A673 (cell line): Measurements from ENCODE around the gene HELZ2. TPM values are rescaled to one million over a fixed set of nuclear protein-coding genes. Genes with fewer than 3 reads are reported as not detected.

ENCODE experiments used
- BruUV-seq: library from RNA; stranded (reverse); fragments of 400-500 nt; replicated peaks from 2 replicates; lab custom pipeline; 2021; lab: Mats Ljungman, UMichigan
- CTCF ChIA-PET: fragments of 300-600 bp; sonication (Branson Sonifier 250); formaldehyde crosslinking; loops from one replicate; lab custom pipeline; 2022; ENCODE audit warnings: antibody characterized with exemption; lab: Charles Lee
- POLR2A ChIA-PET: fragments of 300-600 bp; sonication (Branson Sonifier 250); formaldehyde crosslinking; loops from one replicate; lab custom pipeline; 2022; ENCODE audit warnings: antibody characterized with exemption; ENCODE audit not compliant: low non-redundant PET; lab: Charles Lee
- DNase-seq: peaks from one replicate; pipeline ENCODE4 v3.0.0-alpha.2; 2015; ENCODE audit warnings: low spot score
- H3K27ac ChIP-seq: fragments of 200-600 bp; sonication (generic); 2 replicates; pipeline ENCODE4 v1.5.1; 2016; ENCODE audit warnings: mixed run types, low read depth, mild to moderate bottlenecking, mixed read lengths, antibody characterized with exemption, low read length; ENCODE audit not compliant: poor library complexity, severe bottlenecking
- H3K27me3 ChIP-seq: fragments of 200-600 bp; sonication (generic); replicated peaks from 2 replicates; pipeline ENCODE4 v1.6.1; 2017; ENCODE audit warnings: mixed run types, low read depth, mild to moderate bottlenecking, mixed read lengths, antibody characterized with exemption, low read length; ENCODE audit not compliant: insufficient read depth, poor library complexity
- H3K36me3 ChIP-seq: fragments of 200-600 bp; sonication (generic); 2 replicates; pipeline ENCODE4 v1.6.1; 2016; ENCODE audit warnings: mixed run types, mild to moderate bottlenecking, mixed read lengths, antibody characterized with exemption, low read length; ENCODE audit not compliant: insufficient read depth, poor library complexity, severe bottlenecking
- H3K4me1 ChIP-seq: fragments of 200-600 bp; sonication (generic); 2 replicates; pipeline ENCODE4 v1.6.1; 2017; ENCODE audit warnings: mixed run types, mild to moderate bottlenecking, mixed read lengths, antibody characterized with exemption, low read length; ENCODE audit not compliant: insufficient read depth, poor library complexity, severe bottlenecking
- H3K4me3 ChIP-seq: fragments of 200-600 bp; sonication (generic); 2 replicates; pipeline ENCODE4 v1.5.1; 2016; ENCODE audit warnings: low read depth, mixed run types, mild to moderate bottlenecking, mixed read lengths, low read length; ENCODE audit not compliant: poor library complexity, severe bottlenecking
- H3K9me3 ChIP-seq: fragments of 200-600 bp; sonication (generic); 2 replicates; pipeline ENCODE4 v1.6.1; 2016; ENCODE audit warnings: mixed run types, low read depth, mild to moderate bottlenecking, mixed read lengths, antibody characterized with exemption, low read length; ENCODE audit not compliant: poor library complexity, severe bottlenecking
- EZH2 ChIP-seq: fragments of 200-600 bp; sonication (generic); IDR thresholded peaks from 2 replicates; pipeline ENCODE4 v1.6.1; 2017; ENCODE audit warnings: borderline replicate concordance, low read depth, mild to moderate bottlenecking, mixed read lengths, antibody characterized with exemption, low read length; ENCODE audit not compliant: poor library complexity, severe bottlenecking
- intact Hi-C: fragments of 100-400 bp; cut with micrococcal nuclease; formaldehyde crosslinking; loops from one replicate; pipeline ENCODE4 v1.10.0; 2022; ENCODE audit not compliant: unreplicated experiment
- total RNA-seq: library from RNA; stranded (reverse); gene quantifications from 2 replicates; pipeline ENCODE4 v1.2.3, GENCODE V29; 2021
- TF ChIP-seq, protein P1 (sequence below): fragments of 300-800, 200-600 bp; sonication (generic); conservative IDR thresholded peaks from 2 replicates; pipeline ENCODE4 v1.5.1; 2017; ENCODE audit warnings: low read depth, mild to moderate bottlenecking, antibody characterized with exemption, low read length, moderate library complexity, mixed read lengths

HELZ2 gene
- total RNA-seq, 1 experiment from 2014 or later, result 21.0 TPM

- no peak overlapping the region for H3K27ac ChIP-seq
- no TSS peak for BruUV-seq
- no peak for DNase-seq
- TF ChIP-seq, protein P1, sequence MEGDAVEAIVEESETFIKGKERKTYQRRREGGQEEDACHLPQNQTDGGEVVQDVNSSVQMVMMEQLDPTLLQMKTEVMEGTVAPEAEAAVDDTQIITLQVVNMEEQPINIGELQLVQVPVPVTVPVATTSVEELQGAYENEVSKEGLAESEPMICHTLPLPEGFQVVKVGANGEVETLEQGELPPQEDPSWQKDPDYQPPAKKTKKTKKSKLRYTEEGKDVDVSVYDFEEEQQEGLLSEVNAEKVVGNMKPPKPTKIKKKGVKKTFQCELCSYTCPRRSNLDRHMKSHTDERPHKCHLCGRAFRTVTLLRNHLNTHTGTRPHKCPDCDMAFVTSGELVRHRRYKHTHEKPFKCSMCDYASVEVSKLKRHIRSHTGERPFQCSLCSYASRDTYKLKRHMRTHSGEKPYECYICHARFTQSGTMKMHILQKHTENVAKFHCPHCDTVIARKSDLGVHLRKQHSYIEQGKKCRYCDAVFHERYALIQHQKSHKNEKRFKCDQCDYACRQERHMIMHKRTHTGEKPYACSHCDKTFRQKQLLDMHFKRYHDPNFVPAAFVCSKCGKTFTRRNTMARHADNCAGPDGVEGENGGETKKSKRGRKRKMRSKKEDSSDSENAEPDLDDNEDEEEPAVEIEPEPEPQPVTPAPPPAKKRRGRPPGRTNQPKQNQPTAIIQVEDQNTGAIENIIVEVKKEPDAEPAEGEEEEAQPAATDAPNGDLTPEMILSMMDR, result no peak
- TF ChIP-seq EZH2, result no peak
- intact Hi-C loops, result no loop called here
- POLR2A ChIA-PET, result interaction anchor here (0.5 kb wide), 1 partner anchor 34 kb away, joined by 3 read pairs; no protein-coding TSS in a partner anchor
- CTCF ChIA-PET, result no interaction called here
- H3K36me3 ChIP-seq, result no peaks in the 10 kb centered on the region
- H3K9me3 ChIP-seq, result no peaks in the 10 kb centered on the region
- H3K4me3 ChIP-seq, result no peak overlapping the region
- H3K4me1 ChIP-seq, result no peaks in the 10 kb centered on the region
- no peaks in the 10 kb centered on the region for H3K27me3 ChIP-seq
Measured at GRCh38 chr20:63565021-63565698, 8.9 kb downstream of the HELZ2 start.

DNA sequence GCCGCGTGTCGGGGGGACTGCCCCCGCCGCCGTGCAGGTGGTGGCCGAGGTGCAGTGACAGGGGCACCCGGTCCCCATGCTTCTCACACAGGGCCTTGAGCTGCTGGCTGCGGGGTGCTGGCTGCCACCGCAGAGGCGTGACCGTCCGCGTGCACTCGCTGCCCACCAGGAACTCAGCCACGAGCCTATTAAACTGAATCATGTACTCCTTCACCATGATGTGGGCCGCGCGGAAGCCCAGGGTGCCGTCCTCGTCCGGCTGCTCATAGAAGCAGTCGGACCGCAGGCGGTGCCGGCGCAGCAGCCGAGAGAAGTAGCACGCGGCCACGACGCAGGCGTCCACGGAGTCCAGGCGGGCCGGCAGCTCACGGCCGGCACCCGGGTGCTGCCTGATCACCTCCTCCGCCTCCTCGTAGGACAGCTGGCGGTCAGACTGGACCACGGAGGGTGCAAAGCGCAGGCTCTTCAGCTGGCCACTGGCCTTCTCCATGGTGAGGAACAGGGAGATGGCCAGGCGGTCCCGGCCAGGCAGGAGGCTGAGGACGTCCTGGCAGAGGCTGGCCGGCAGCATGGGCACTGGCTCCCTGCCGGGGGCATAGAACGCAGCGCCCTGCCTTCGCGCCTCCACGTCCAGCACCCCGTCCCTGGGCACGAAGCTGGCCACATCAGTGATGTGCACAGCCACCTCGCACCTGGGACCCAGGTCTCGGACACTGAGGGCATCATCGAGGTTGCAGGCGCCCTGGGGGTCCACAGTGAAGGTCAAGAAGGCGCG lies 9.8 kb downstream of the HELZ2 start:
- no peak overlapping the region for H3K27ac ChIP-seq
- no peaks in the 10 kb centered on the region for H3K36me3 ChIP-seq
- no peaks in the 10 kb centered on the region for H3K4me1 ChIP-seq
- no TSS peak for BruUV-seq
- TF ChIP-seq, protein P1, result no peak
- no peak for TF ChIP-seq EZH2
- H3K27me3 ChIP-seq, result no peaks in the 10 kb centered on the region
- no peaks in the 10 kb centered on the region for H3K9me3 ChIP-seq
- intact Hi-C loops, result no loop called here
- ChIA-PET POLR2A (no interaction called here), CTCF (no interaction called here)
- DNase-seq, result no peak
- no peak overlapping the region for H3K4me3 ChIP-seq

DNA sequence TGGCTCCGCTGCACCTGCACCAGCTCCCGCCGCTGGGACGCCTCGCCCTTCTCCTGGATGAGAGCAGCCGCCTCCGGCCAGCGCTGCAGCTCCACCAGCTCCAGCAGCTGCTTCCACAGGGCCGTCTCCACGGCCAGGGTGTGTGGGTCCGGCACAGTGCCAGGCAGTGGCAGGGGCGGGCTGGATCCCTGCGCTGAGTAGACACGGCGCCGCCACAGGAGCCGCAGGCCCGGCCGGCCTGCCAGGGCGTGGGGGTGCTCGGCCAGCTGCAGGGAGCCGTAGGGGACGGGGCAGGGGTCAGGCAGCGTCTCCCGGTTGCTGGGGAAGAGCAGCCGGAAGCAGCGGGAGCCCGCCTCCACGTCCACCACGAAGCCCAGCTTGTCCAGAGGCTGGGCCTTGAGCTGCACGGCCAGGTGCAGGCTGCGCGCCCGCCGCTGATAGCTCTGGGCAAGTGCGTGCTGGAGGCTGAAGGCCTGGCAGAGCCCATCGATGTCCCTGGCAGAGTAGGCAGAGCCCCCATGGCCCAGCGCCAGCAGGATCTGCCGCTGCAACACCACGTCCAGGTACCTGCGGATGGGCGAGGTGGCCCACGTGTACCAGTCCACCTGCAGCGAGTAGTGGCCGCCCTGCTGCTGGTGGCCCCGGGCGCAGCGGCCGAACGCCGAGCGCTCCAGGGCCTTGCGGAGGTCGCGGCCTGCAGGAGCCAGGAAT lies 10.7 kb downstream of the HELZ2 start:
- POLR2A ChIA-PET, result interaction anchor here (0.6 kb wide), 1 partner anchor 255 kb away, joined by 5 read pairs; no protein-coding TSS in a partner anchor
- no peak overlapping the region for H3K4me3 ChIP-seq
- H3K27ac ChIP-seq, result no peak overlapping the region
- no TSS peak for BruUV-seq
- no peaks in the 10 kb centered on the region for H3K4me1 ChIP-seq
- no peaks in the 10 kb centered on the region for H3K9me3 ChIP-seq
- intact Hi-C loops, result no loop called here
- no peaks in the 10 kb centered on the region for H3K36me3 ChIP-seq
- no peaks in the 10 kb centered on the region for H3K27me3 ChIP-seq
- DNase-seq, result no peak
- TF ChIP-seq, protein P1, result no peak
- TF ChIP-seq EZH2, result no peak
- CTCF ChIA-PET, result no interaction called here
